Measurements from ENCODE around the gene KLHL25. TPM values are rescaled to one million over a fixed set of nuclear protein-coding genes. Genes with fewer than 3 reads are reported as not detected.
"Not testable (repeated sequence)": the region's sequence is repeated elsewhere in the genome, so short reads cannot be mapped to it uniquely, and the experiment has no call there.

KLHL25 gene
- total RNA-seq, 1 donor from 2014 or later: 2.0 TPM

- Mint-ChIP-seq H3K27ac (no peak overlapping the region), H3K4me3 (no peak overlapping the region), H3K9me3 (no peaks in the 10 kb centered on the region), H3K27me3 (no peaks in the 10 kb centered on the region), H3K36me3 (ENCODE audit: low read depth) (no peaks in the 10 kb centered on the region), H3K4me1 (no peaks in the 10 kb centered on the region)
- ChIA-PET POLR2A (no interaction called here), CTCF (no interaction called here)
- ATAC-seq (ENCODE audit: low read depth) (no peak), DNase-seq (no peak)
- intact Hi-C loops (cut with micrococcal nuclease): no loop called here
- no peak for TF ChIP-seq CTCF (IDR thresholded peaks at IDR 0.05)
Observed at GRCh38 chr15:85810075-85810474, 15.3 kb upstream of the KLHL25 start.

GRCh38 chr15:85805420-85805819, 10.7 kb upstream of the KLHL25 start:
- H3K9me3 Mint-ChIP-seq: no peaks in the 10 kb centered on the region
- intact Hi-C loops (cut with micrococcal nuclease): no loop called here
- H3K27me3 Mint-ChIP-seq: no peaks in the 10 kb centered on the region
- ChIA-PET POLR2A (no interaction called here), CTCF (no interaction called here)
- H3K4me1 Mint-ChIP-seq: peaks cover 8% of the 10 kb centered on the region
- DNase-seq (no peak), ATAC-seq (ENCODE audit: low read depth) (no peak)
- TF ChIP-seq CTCF (IDR thresholded peaks at IDR 0.05): no peak
- H3K4me3 Mint-ChIP-seq: no peak overlapping the region
- no peaks in the 10 kb centered on the region for H3K36me3 Mint-ChIP-seq (ENCODE audit: low read depth)
- H3K27ac Mint-ChIP-seq: no peak overlapping the region

GRCh38 chr15:85804481-85805170, 9.9 kb upstream of the KLHL25 start:
- ChIA-PET POLR2A (no interaction called here), CTCF (no interaction called here)
- TF ChIP-seq CTCF (IDR thresholded peaks at IDR 0.05): no peak
- Mint-ChIP-seq H3K9me3 (no peaks in the 10 kb centered on the region), H3K27me3 (no peaks in the 10 kb centered on the region), H3K27ac (no peak overlapping the region), H3K4me3 (no peak overlapping the region), H3K36me3 (ENCODE audit: low read depth) (no peaks in the 10 kb centered on the region), H3K4me1 (peaks cover 11% of the 10 kb centered on the region)
- intact Hi-C loops (cut with micrococcal nuclease): no loop called here
- no peak for ATAC-seq (ENCODE audit: low read depth)
- no peak for DNase-seq

GRCh38 chr15:85802617-85803016, 7.9 kb upstream of the KLHL25 start:
- H3K4me3 Mint-ChIP-seq; H3K27ac Mint-ChIP-seq; ATAC-seq (ENCODE audit: low read depth); intact Hi-C loops (cut with micrococcal nuclease); H3K9me3 Mint-ChIP-seq; H3K36me3 Mint-ChIP-seq (ENCODE audit: low read depth); DNase-seq; CTCF ChIA-PET; H3K27me3 Mint-ChIP-seq; POLR2A ChIA-PET: not testable (repeated sequence)
- H3K4me1 Mint-ChIP-seq: peaks cover 11% of the 10 kb centered on the region

- ChIA-PET POLR2A (no interaction called here), CTCF (interaction anchor here (0.7 kb wide), 1 partner anchor 159 kb away, joined by 3 read pairs; no protein-coding TSS in a partner anchor)
- H3K4me1 Mint-ChIP-seq: peaks cover 12% of the 10 kb centered on the region
- H3K36me3 Mint-ChIP-seq (ENCODE audit: low read depth): no peaks in the 10 kb centered on the region
- TF ChIP-seq CTCF (IDR thresholded peaks at IDR 0.05): no peak
- H3K27ac Mint-ChIP-seq: no peak overlapping the region
- DNase-seq (no peak), ATAC-seq (ENCODE audit: low read depth) (peak; percentile 34)
- H3K4me3 Mint-ChIP-seq: no peak overlapping the region
- H3K27me3 Mint-ChIP-seq: peaks cover 2% of the 10 kb centered on the region
- intact Hi-C loops (cut with micrococcal nuclease): no loop called here
- H3K9me3 Mint-ChIP-seq: no peaks in the 10 kb centered on the region
Observed at GRCh38 chr15:85800478-85801123, 5.9 kb upstream of the KLHL25 start.

- CTCF ChIA-PET; ATAC-seq (ENCODE audit: low read depth); H3K4me3 Mint-ChIP-seq; H3K27me3 Mint-ChIP-seq; DNase-seq; intact Hi-C loops (cut with micrococcal nuclease); H3K27ac Mint-ChIP-seq; H3K36me3 Mint-ChIP-seq (ENCODE audit: low read depth); H3K9me3 Mint-ChIP-seq: not testable (repeated sequence)
- POLR2A ChIA-PET: interaction anchor here (1.2 kb wide), 1 partner anchor 11 kb away, joined by 3 read pairs; no protein-coding TSS in a partner anchor
- H3K4me1 Mint-ChIP-seq: peaks cover 30% of the 10 kb centered on the region
Observed at GRCh38 chr15:85796371-85796770, 1.6 kb upstream of the KLHL25 start.

All from activated B cell treated with CpG ODN at 0.5 μM for 24 hours (primary cell).